Kidney epithelial cell (primary cell): ENCODE data around the gene RTEL1. TPM values are rescaled to one million over a fixed set of nuclear protein-coding genes. Genes with fewer than 3 reads are reported as not detected.
"Not testable (repeated sequence)": the region's sequence is repeated elsewhere in the genome, so short reads cannot be mapped to it uniquely, and the experiment has no call there.

Experiments used
- DNase-seq: peaks from one replicate; pipeline ENCODE4 v3.0.0-alpha.2; 2010; ENCODE audit warnings: low read depth
- H3K27me3 ChIP-seq: 2 replicates; pipeline ENCODE4 v1.6.0; 2011; ENCODE audit warnings: low read length; ENCODE audit not compliant: control insufficient read depth, insufficient read depth
- H3K36me3 ChIP-seq: 2 replicates; pipeline ENCODE4 v1.5.1; 2011; ENCODE audit warnings: low read length; ENCODE audit not compliant: control insufficient read depth, insufficient read depth
- H3K4me3 ChIP-seq: 2 replicates; pipeline ENCODE4 v1.5.1; 2011; ENCODE audit warnings: low read depth, mild to moderate bottlenecking, control low read depth, low read length
- total RNA-seq: library from RNA; depleted of rRNA; stranded (reverse); fragments of >200 nt; gene quantifications from 2 replicates; pipeline ENCODE4 v1.2.3, GENCODE V29; 2015
- TF ChIP-seq, protein P1 (sequence below): IDR thresholded peaks from 2 replicates; pipeline ENCODE4 v1.5.1; 2011; ENCODE audit warnings: mild to moderate bottlenecking, moderate library complexity, low read length, control low read depth, inconsistent platforms; ENCODE audit not compliant: insufficient read depth, poor library complexity, severe bottlenecking

The RTEL1 gene
- total RNA-seq, 1 donor from 2014 or later = 30.7 TPM

DNA sequence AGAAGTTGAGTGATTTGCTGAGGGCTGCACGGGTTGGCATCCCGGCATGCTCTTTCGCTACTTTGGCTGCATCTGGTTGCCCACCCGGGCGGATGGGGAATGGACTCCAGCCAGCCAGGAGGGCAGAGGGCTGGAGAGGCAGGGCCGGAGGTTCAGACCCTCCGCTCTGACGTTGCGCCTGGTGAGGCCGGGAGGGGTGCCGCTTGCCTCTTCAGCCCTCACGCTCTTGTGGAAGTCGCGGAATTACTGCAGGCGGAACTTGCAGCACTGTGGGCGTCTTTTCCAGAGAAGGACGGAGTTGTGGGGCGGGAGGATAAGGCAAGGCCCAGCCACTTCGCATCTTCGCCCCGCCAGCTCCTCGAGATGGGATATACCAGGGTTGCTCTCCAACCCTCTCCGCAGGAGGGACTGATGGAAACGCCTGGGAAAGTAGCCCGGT lies 656 bp downstream of the RTEL1 start:
- DNase-seq = no peak
- Histone ChIP-seq H3K36me3 (no peaks in the 10 kb centered on the region), H3K4me3 (peak overlapping the region; percentile 76), H3K27me3 (no peaks in the 10 kb centered on the region)
- TF ChIP-seq, protein P1, sequence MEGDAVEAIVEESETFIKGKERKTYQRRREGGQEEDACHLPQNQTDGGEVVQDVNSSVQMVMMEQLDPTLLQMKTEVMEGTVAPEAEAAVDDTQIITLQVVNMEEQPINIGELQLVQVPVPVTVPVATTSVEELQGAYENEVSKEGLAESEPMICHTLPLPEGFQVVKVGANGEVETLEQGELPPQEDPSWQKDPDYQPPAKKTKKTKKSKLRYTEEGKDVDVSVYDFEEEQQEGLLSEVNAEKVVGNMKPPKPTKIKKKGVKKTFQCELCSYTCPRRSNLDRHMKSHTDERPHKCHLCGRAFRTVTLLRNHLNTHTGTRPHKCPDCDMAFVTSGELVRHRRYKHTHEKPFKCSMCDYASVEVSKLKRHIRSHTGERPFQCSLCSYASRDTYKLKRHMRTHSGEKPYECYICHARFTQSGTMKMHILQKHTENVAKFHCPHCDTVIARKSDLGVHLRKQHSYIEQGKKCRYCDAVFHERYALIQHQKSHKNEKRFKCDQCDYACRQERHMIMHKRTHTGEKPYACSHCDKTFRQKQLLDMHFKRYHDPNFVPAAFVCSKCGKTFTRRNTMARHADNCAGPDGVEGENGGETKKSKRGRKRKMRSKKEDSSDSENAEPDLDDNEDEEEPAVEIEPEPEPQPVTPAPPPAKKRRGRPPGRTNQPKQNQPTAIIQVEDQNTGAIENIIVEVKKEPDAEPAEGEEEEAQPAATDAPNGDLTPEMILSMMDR = no peak

DNA sequence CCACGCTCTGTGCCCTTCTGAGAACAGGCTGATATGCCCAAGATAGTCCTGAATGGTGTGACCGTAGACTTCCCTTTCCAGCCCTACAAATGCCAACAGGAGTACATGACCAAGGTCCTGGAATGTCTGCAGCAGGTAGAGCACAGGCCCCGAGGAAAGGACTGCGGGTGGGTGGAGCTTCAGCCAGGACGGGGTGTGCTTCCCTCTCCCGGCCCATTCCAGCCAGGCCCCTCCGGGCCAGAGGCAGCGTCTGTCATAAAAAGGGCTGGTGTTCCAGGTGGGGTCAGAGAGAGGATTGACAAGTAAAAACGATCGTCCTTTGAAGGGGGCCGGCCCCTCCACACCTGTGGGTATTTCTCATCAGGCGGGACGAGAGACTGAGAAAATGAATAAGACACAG lies 1.3 kb downstream of the RTEL1 start:
- Histone ChIP-seq H3K36me3 (no peaks in the 10 kb centered on the region), H3K4me3 (peak overlapping the region; percentile 76), H3K27me3 (no peaks in the 10 kb centered on the region)
- DNase-seq = no peak
- TF ChIP-seq, protein P1 = no peak

DNA sequence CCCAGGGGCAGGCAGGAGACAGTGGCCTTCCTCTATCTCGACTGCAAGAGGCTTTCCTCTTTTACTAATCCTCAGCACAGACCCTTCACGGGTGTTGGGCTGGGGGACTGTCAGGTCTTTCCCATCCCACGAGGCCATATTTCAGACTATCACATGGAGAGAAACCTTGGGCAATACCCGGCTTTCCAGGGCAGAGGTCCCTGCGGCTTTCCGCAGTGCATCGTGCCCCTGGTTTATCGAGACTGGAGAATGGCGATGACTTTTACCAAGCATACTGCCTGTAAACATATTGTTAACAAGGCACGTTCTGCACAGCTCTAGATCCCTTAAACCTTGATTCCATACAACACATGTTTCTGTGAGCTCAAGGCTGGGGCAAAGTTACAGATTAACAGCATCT lies 2.1 kb downstream of the RTEL1 start:
- not testable (repeated sequence) for H3K27me3 ChIP-seq, DNase-seq, H3K4me3 ChIP-seq, H3K36me3 ChIP-seq

DNA sequence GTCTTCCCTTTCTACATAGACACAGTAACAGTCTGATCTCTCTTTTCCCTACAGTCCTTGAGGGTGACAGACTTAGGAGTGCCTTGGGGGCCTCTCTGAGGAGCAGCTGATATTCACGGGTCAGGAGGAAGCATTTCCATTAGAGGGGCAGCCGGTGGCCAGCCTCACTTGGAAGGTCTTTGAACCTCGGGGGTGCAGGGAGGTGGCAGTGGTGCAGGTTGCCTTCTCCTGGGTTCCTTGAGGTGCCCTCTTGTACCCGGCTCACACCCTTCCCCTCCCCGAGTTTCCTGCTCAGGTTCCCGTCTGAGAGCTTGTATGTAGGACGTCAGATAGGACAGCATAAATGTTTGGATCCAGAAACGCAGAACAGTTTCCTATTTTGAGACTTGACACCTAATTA lies 2.5 kb downstream of the RTEL1 start:
- DNase-seq = no peak
- Histone ChIP-seq H3K4me3 (no peak overlapping the region), H3K27me3 (no peaks in the 10 kb centered on the region), H3K36me3 (peaks cover 1% of the 10 kb centered on the region)
- TF ChIP-seq, protein P1 = no peak

DNA sequence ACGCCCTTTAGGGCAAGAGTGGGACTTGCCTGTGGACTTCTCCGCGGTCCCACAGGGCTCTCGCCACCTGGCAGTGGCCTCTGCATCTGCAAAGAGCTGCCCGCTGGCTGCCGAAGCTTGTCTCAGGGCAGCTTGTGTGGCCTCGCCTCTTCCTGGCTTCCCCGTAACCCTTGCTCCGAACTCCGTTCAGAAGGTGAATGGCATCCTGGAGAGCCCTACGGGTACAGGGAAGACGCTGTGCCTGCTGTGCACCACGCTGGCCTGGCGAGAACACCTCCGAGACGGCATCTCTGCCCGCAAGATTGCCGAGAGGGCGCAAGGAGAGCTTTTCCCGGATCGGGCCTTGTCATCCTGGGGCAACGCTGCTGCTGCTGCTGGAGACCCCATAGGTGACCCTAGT lies 3.0 kb downstream of the RTEL1 start:
- DNase-seq = no peak
- H3K27me3 ChIP-seq = no peaks in the 10 kb centered on the region
- peaks cover 1% of the 10 kb centered on the region for H3K36me3 ChIP-seq
- no peak overlapping the region for H3K4me3 ChIP-seq
- TF ChIP-seq, protein P1 = no peak

DNA sequence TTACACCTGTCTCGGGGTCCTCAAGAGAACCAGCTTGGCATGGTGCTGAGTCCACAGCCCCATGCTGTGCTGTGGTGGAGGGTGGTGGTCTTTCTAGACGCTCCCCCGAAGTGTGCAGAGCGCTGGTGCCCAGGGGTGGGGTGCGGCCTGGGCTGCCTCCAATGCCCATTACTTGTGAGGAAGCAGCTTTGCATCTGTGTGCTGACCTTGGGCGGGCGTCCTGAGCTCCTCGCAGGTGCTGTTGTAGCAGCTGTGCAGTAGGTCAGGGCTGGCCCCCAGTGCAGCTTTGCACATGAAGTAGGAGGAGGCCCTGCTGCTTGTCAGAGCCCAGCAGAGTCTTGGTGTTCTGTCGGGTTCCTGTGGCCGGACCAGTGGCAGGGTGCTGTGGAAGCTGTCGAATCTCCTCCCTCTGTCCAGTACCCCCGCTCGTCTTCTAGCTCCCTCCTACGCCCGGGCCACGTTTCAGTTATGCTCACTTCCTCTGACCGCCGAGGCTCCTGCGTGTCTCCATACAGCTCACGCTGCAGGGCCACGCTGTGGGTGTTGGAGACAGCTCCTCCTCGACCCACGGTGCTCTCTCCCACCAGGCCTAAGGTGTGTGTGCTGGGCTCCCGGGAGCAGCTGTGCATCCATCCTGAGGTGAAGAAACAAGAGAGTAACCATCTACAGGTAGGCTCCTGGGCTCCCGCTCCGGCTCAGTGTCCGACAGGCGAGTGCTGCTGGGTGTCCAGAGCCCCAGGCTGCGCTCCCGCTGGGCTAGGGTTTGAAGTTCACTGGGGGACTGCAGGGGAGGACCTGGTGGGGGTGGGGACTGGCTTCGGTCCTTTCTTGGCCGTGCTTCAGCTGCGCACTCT lies 4.1 kb downstream of the RTEL1 start:
- H3K4me3 ChIP-seq = no peak overlapping the region
- TF ChIP-seq, protein P1 = no peak

More for the DNA sequence above, 4.1 kb downstream of the RTEL1 start:
- DNase-seq = no peak
- Histone ChIP-seq H3K36me3 (peaks cover 1% of the 10 kb centered on the region), H3K27me3 (no peaks in the 10 kb centered on the region)
